IMR-90 (cell line): Measurements from ENCODE around the gene CBR4.

Source experiments
- BHLHE40 ChIP-seq: fragments of 150-350 bp; IDR thresholded peaks from 2 replicates; pipeline ENCODE4 v1.6.1; 2016; ENCODE audit warnings: mild to moderate bottlenecking, low read depth, low read length
- MAZ ChIP-seq: IDR thresholded peaks from 2 replicates; pipeline ENCODE4 v1.6.1; 2012; ENCODE audit warnings: low read depth, mild to moderate bottlenecking, low read length, improper control_type of control experiment, moderate library complexity, borderline replicate concordance
- POLR2A ChIP-seq: IDR thresholded peaks from 2 replicates; pipeline ENCODE4 v1.6.1; 2012; ENCODE audit warnings: mild to moderate bottlenecking, low read depth, low read length
- RFX5 ChIP-seq: IDR thresholded peaks from 2 replicates; pipeline ENCODE4 v1.8.0; 2012; ENCODE audit warnings: low read depth, mild to moderate bottlenecking, low read length, moderate library complexity
- TF ChIP-seq, protein P1 (sequence below): conservative IDR thresholded peaks from 2 replicates; pipeline ENCODE4 v1.5.1; 2012; ENCODE audit warnings: mild to moderate bottlenecking, low read depth, low read length, improper control_type of control experiment

DNA sequence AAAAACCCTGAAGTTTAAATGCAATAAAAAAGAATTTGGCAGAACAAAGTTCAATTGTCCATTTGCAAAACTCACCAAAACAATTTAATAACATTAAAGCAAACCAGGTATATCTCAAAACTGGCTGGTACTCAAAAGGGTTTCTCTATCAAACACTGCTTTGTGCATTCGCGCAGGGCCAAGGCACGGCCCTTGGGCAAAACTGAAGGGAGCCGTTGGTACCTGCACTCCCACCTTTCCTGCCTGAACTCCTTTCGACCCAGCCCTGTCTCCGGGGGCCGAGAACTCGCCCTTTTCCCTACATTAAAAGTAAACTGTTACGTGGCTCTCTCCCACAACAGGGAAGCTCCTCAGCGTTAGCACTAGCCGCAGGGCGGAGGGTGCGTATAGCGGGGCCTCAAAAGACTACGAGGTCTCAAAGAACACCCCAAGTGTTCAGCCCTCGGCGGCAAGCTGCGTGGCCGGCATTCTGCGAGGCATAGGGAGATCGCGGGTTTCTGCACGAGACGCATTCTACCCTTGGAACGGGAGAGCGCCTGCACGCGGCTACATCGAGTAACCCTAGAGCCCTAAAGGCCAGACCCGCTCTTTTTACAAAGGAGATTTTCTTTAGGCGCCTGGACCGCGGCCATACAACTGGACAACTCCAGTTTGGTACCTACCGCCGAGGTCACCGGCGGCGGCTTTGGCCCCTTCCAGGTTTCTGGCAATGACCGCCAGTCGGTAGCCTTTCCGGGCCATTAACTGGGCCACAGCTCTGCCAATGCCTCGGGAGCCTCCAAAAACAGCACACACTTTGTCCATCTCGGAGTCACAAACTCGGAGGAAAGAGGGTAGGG is 550 bp downstream of the CBR4 start:
- TF ChIP-seq, protein P1, sequence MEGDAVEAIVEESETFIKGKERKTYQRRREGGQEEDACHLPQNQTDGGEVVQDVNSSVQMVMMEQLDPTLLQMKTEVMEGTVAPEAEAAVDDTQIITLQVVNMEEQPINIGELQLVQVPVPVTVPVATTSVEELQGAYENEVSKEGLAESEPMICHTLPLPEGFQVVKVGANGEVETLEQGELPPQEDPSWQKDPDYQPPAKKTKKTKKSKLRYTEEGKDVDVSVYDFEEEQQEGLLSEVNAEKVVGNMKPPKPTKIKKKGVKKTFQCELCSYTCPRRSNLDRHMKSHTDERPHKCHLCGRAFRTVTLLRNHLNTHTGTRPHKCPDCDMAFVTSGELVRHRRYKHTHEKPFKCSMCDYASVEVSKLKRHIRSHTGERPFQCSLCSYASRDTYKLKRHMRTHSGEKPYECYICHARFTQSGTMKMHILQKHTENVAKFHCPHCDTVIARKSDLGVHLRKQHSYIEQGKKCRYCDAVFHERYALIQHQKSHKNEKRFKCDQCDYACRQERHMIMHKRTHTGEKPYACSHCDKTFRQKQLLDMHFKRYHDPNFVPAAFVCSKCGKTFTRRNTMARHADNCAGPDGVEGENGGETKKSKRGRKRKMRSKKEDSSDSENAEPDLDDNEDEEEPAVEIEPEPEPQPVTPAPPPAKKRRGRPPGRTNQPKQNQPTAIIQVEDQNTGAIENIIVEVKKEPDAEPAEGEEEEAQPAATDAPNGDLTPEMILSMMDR, result peak; percentile 19; the same call in 1 of the 2 replicates
- no peak for TF ChIP-seq POLR2A
- TF ChIP-seq MAZ, result no peak
- no peak for TF ChIP-seq RFX5
- peak; percentile 76 for TF ChIP-seq BHLHE40
